Measurements from ENCODE around the gene ID1. TPM values are rescaled to one million over a fixed set of nuclear protein-coding genes. Genes with fewer than 3 reads are reported as not detected.

The ID1 gene
- total RNA-seq, 3 donors from 2014 or later, result 172 to 414 (median 201) TPM

GRCh38 chr20:31567380-31567720, 37.7 kb upstream of the ID1 start:
- no peaks in the 10 kb centered on the region for H3K9me3 ChIP-seq
- peaks cover 11% of the 10 kb centered on the region for H3K4me1 ChIP-seq (ENCODE audit: low read depth)
- no peak overlapping the region for H3K4me3 ChIP-seq
- DNase-seq, result no peak
- no peak for TF ChIP-seq CTCF (IDR thresholded peaks at IDR 0.05)
- intact Hi-C loops (cut with DNase I, micrococcal nuclease), result loop anchor here in 1 of 2 donors (5.0 kb wide), 1 partner anchor 45 kb away; no protein-coding TSS in a partner anchor
- no peak for ATAC-seq
- no peaks in the 10 kb centered on the region for H3K36me3 ChIP-seq (ENCODE audit: low read depth)

- peaks cover 13% of the 10 kb centered on the region for H3K4me1 ChIP-seq (ENCODE audit: low read depth)
- H3K36me3 ChIP-seq (ENCODE audit: low read depth), result no peaks in the 10 kb centered on the region
Measured at GRCh38 chr20:31568041-31568731, 36.9 kb upstream of the ID1 start.

GRCh38 chr20:31568773-31569162, 36.3 kb upstream of the ID1 start:
- H3K4me1 ChIP-seq (ENCODE audit: low read depth), result peaks cover 13% of the 10 kb centered on the region

More at GRCh38 chr20:31568041-31568731, 36.9 kb upstream of the ID1 start:
- intact Hi-C loops (cut with DNase I, micrococcal nuclease), result loop anchor here in 1 of 2 donors (5.0 kb wide), 1 partner anchor 44 kb away; no protein-coding TSS in a partner anchor
- DNase-seq, result no peak
- ATAC-seq, result no peak
- H3K9me3 ChIP-seq, result no peaks in the 10 kb centered on the region
- no peak overlapping the region for H3K4me3 ChIP-seq
- no peak for TF ChIP-seq CTCF (IDR thresholded peaks at IDR 0.05)

GRCh38 chr20:31569163-31570020, 35.7 kb upstream of the ID1 start:
- no peak for ATAC-seq
- peak in 2 of 3 donors; percentile 77 to 85 for DNase-seq
- Histone ChIP-seq H3K36me3 (ENCODE audit: low read depth) (no peaks in the 10 kb centered on the region), H3K9me3 (no peaks in the 10 kb centered on the region), H3K4me3 (no peak overlapping the region), H3K4me1 (ENCODE audit: low read depth) (peaks cover 16% of the 10 kb centered on the region)
- intact Hi-C loops (cut with DNase I, micrococcal nuclease), result loop anchor here in 1 of 2 donors (5.0 kb wide), 1 partner anchor 43 kb away; no protein-coding TSS in a partner anchor
- TF ChIP-seq CTCF (IDR thresholded peaks at IDR 0.05), result peak; percentile 69

More at GRCh38 chr20:31568773-31569162, 36.3 kb upstream of the ID1 start:
- TF ChIP-seq CTCF (IDR thresholded peaks at IDR 0.05), result no peak
- no peak for DNase-seq
- Histone ChIP-seq H3K36me3 (ENCODE audit: low read depth) (no peaks in the 10 kb centered on the region), H3K4me3 (no peak overlapping the region), H3K9me3 (no peaks in the 10 kb centered on the region)
- intact Hi-C loops (cut with DNase I, micrococcal nuclease), result loop anchor here in 1 of 2 donors (5.0 kb wide), 1 partner anchor 44 kb away; no protein-coding TSS in a partner anchor
- no peak for ATAC-seq

- Histone ChIP-seq H3K36me3 (ENCODE audit: low read depth) (no peaks in the 10 kb centered on the region), H3K9me3 (no peaks in the 10 kb centered on the region), H3K4me3 (no peak overlapping the region), H3K4me1 (ENCODE audit: low read depth) (peaks cover 18% of the 10 kb centered on the region)
- intact Hi-C loops (cut with DNase I, micrococcal nuclease), result no loop called here
- TF ChIP-seq CTCF (IDR thresholded peaks at IDR 0.05), result no peak
- ATAC-seq (no peak), DNase-seq (no peak)
Measured at GRCh38 chr20:31570021-31570463, 35.0 kb upstream of the ID1 start.

Data from mucosa of descending colon (tissue), 3 donors.